ENCODE data around the gene RPN2.

GRCh38 chr20:37237656-37238055 lies 58.5 kb downstream of the RPN2 start:
- TF ChIP-seq EZH2 (IDR thresholded peaks at IDR 0.05) (no peak), FOXP2 (optimal IDR thresholded peaks at IDR 0.05; ENCODE audit: control extremely low read depth, extremely low read length, insufficient read depth) (no peak), POLR2AphosphoS5 (IDR thresholded peaks at IDR 0.05; ENCODE audit: borderline replicate concordance, low read depth, low read length) (no peak)

Data from SK-N-MC (cell line).